Heart left ventricle (tissue), 16 donors: Measurements from ENCODE around the gene INO80E. TPM values are rescaled to one million over a fixed set of nuclear protein-coding genes. Genes with fewer than 3 reads are reported as not detected.

Source experiments
- ATAC-seq, 4 donors: fragments of 200-7000 bp; cut with Tn5 transposase; one replicate each; pipeline ENCODE4 v1.9.1; 2020 to 2022; ENCODE audit warnings: moderate library complexity in 4 of 4, mild to moderate bottlenecking in 3 of 4, moderate number of reproducible peaks in 1 of 4
- DNase-seq, 5 donors: peaks; one replicate each; pipeline ENCODE4 v3.0.0-alpha.2; 2020
- H3K27ac ChIP-seq, 12 donors: fragments of 200-600 bp; sonication (generic) in 4 of 12; one replicate each; pipeline versions ENCODE4 v1.5.0 to v1.8.0; 2016 to 2022; ENCODE audit warnings: mild to moderate bottlenecking in 2 of 12
- H3K27me3 ChIP-seq, 9 donors: fragments of 200-600 bp; sonication (generic) in 2 of 9; one replicate each; pipeline versions ENCODE4 v1.5.1 to v1.8.0; 2016 to 2022; ENCODE audit warnings: mild to moderate bottlenecking in 3 of 9
- H3K36me3 ChIP-seq, 9 donors: fragments of 200-600 bp; sonication (generic) in 2 of 9; one replicate each; pipeline versions ENCODE4 v1.5.0 to v1.8.0; 2018 to 2022; ENCODE audit warnings: mild to moderate bottlenecking in 2 of 9
- H3K4me1 ChIP-seq, 12 donors: fragments of 200-600 bp; sonication (generic) in 4 of 12; one replicate each; pipeline versions ENCODE4 v1.5.0 to v1.8.0; 2016 to 2022; ENCODE audit warnings: mild to moderate bottlenecking in 3 of 12
- H3K4me3 ChIP-seq, 12 donors: fragments of 200-600 bp; sonication (generic) in 4 of 12; one replicate each; pipeline versions ENCODE4 v1.5.0 to v1.8.0; 2017 to 2022; ENCODE audit warnings: mild to moderate bottlenecking in 9 of 12, moderate library complexity in 4 of 12
- H3K9me3 ChIP-seq, 12 donors: fragments of 200-600 bp; sonication (generic) in 4 of 12; one replicate each; pipeline versions ENCODE4 v1.5.0 to v1.8.0; 2016 to 2022; ENCODE audit warnings: mild to moderate bottlenecking in 1 of 12
- POLR2A ChIP-seq, 2 donors: fragments of 450-650 bp; IDR thresholded peaks; one replicate each; pipeline ENCODE4 v1.6.1; 2017; ENCODE audit warnings: antibody characterized with exemption in 2 of 2, mild to moderate bottlenecking in 2 of 2, moderate library complexity in 2 of 2
- WGBS, 4 donors: extraction: QIAGEN DNeasy Blood & Tissue Kit in 2 of 4; methylation state at CpG; one replicate each; pipeline versions ENCODE4 v1.1.5 to v1.1.7; 2013 to 2018; 5-methylcytosine and 5-hydroxymethylcytosine counted together
- intact Hi-C, 10 donors: fragments of 100-400 bp; cut with DNase I; formaldehyde crosslinking; loops; one replicate each; pipeline versions ENCODE4 v1.11.1 to v1.14.2; 2022
- polyA plus RNA-seq, 2 donors: library from polyadenylated mRNA; stranded (reverse); fragments of 200-250 nt; gene quantifications; one replicate each; pipeline ENCODE4 v1.2.3, GENCODE V29; 2013
- total RNA-seq, 9 donors: library from RNA; depleted of rRNA in 2 of 9; stranded (reverse); fragments of >200 nt in 2 of 9; fragmentation: NEBNext Ultra II Directional in 3 of 9; extraction: Animal tissue kit (Norgen Biotek cat#: 25700) in 3 of 9; gene quantifications; one replicate each; pipeline versions ENCODE4 v1.1.0 to v1.2.4, GENCODE V29; 2016 to 2023
- TF ChIP-seq, protein P1 (sequence below), 12 donors: fragments of 200-600 bp; sonication (generic) in 4 of 12; IDR thresholded peaks; one replicate each; pipeline versions ENCODE4 v1.5.0 to v1.8.0; 2018 to 2022; ENCODE audit warnings: antibody characterized with exemption in 12 of 12, mild to moderate bottlenecking in 5 of 12
- donor health status: ischemic (EF 13 %, LVEDD 7.1; RV severe dilation, severe dysfunction).
- donor health status: healthy with polysubstance abuse.
- donor health status: DM: no; HTN: yes; CAD: no.
- donor health status: DM: no; HTN: no; CAD: no.
- donor health status: ischemic (EF 25% LVEDD 6.9; RV normal size, moderate dysfunction).
- donor health status: ischemic (EF 25% LVEDD 5.7; RV mildly dilated, moderate dysfunction).
- donor health status: healthy.
- donor health status: DM: yes; HTN: yes; CAD: no.
- donor health status: ischemic (EF 35%, LVEDD 5.7; RV mildly dilated, moderate dysfunction).
- donor health status: nonischemic (EF 11% LVEDD 7.7; RV severe dilation, severe dysfunction).
- donor health status: DM: yes; HTN: yes; CAD: no.
- donor health status: PGD.
- donor health status: ischemic (EF 29% LVEDD 5.4; RV normal size, mild dysfunction).
- donor health status: nonischemic (EF 23%, LVEDD 6.1; RV moderate dilation, normal function).

The INO80E gene
- total and polyA plus RNA-seq, 11 donors: 27.6 to 71.5 (median 33.9) TPM

DNA sequence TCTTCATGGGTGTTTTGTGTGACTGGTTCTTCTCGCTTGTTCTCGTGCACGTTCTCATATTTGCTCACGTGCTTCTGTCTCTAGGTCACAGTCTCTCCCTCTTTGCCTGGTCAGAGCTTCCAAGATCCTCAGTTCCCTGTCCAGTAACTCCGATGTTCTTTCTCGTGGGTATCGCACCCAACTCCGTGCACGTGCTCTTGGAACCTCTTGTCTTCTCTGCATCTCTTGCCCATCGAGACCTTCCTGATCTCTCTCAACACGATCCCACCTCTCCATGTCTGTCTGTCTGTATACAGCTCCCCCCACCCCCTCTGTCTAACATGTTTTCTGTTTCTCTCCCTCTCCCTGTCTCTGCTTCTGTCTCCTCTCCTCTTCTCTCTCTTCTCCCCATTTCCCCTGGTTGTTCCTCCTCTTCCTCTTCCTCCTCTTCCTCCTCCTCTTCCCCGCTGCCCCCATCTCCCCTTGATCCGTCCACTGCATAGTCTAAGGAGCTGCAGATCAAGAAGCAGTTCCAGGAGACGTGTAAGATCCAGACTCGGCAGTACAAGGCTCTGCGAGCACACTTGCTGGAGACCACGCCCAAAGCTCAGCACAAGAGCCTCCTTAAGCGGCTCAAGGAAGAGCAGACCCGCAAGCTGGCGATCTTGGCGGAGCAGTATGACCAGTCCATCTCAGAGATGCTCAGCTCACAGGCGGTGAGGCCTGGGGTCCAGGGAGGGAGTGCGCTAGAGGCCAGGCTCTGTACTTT lies 6.8 kb upstream of the INO80E start:
- TF ChIP-seq POLR2A (IDR thresholded peaks at IDR 0.05): no peak
- TF ChIP-seq, protein P1, sequence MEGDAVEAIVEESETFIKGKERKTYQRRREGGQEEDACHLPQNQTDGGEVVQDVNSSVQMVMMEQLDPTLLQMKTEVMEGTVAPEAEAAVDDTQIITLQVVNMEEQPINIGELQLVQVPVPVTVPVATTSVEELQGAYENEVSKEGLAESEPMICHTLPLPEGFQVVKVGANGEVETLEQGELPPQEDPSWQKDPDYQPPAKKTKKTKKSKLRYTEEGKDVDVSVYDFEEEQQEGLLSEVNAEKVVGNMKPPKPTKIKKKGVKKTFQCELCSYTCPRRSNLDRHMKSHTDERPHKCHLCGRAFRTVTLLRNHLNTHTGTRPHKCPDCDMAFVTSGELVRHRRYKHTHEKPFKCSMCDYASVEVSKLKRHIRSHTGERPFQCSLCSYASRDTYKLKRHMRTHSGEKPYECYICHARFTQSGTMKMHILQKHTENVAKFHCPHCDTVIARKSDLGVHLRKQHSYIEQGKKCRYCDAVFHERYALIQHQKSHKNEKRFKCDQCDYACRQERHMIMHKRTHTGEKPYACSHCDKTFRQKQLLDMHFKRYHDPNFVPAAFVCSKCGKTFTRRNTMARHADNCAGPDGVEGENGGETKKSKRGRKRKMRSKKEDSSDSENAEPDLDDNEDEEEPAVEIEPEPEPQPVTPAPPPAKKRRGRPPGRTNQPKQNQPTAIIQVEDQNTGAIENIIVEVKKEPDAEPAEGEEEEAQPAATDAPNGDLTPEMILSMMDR (IDR thresholded peaks at IDR 0.05): no peak
- no peaks in the 10 kb centered on the region for H3K27me3 ChIP-seq
- DNase-seq: no peak
- no peak for ATAC-seq
- no peaks in the 10 kb centered on the region for H3K9me3 ChIP-seq
- H3K4me1 ChIP-seq: peaks cover 0 to 14% (median 3%) of the 10 kb centered on the region in 12 donors
- WGBS, 4 donors: 84 to 89% (median 86%) methylated on average over 23 of the region's 23 CpGs
- intact Hi-C loops: no loop called here
- peaks cover 6 to 97% (median 94%) of the 10 kb centered on the region in 9 donors for H3K36me3 ChIP-seq
- H3K4me3 ChIP-seq: no peak overlapping the region
- no peak overlapping the region for H3K27ac ChIP-seq

DNA sequence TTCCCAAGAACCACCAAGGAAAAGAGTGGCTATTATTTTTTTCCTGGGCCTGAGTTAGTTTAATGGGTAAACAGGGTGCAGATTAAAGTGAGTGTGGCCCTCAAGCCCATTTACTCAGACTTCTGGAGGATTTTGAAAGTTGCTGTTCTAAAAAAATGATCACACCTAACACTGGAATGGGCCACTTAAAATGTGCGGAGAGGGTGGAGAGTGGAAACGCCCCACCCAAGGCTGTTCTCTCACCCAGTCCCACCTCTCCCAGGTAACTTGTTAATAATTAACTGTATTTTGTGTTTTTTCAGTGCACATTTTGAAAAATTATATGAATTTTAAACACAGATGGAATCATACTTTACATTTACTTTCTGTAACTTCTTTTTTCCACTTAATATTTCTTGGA lies 6.0 kb upstream of the INO80E start:
- peaks cover 0 to 21% (median 10%) of the 10 kb centered on the region in 12 donors for H3K4me1 ChIP-seq
- H3K36me3 ChIP-seq: peaks cover 6 to 90% (median 87%) of the 10 kb centered on the region in 9 donors
- H3K9me3 ChIP-seq: no peaks in the 10 kb centered on the region
- intact Hi-C loops: loop anchor here in 3 of 10 donors (2.0 to 10.0 kb wide), 3 partner anchors 13 to 185 kb away; partner anchors contain the start of genes MAZ (in 1 of the 3), PAGR1 (in 1 of the 3) and PRRT2 (in 1 of the 3)
- H3K4me3 ChIP-seq: no peak overlapping the region
- TF ChIP-seq, protein P1 (IDR thresholded peaks at IDR 0.05): no peak
- TF ChIP-seq POLR2A (IDR thresholded peaks at IDR 0.05): no peak
- no peak for ATAC-seq
- no peaks in the 10 kb centered on the region for H3K27me3 ChIP-seq
- DNase-seq: no peak
- H3K27ac ChIP-seq: no peak overlapping the region
- 89 to 95% (median 93%) methylated on average over 2 of the region's 2 CpGs for WGBS, 4 donors

DNA sequence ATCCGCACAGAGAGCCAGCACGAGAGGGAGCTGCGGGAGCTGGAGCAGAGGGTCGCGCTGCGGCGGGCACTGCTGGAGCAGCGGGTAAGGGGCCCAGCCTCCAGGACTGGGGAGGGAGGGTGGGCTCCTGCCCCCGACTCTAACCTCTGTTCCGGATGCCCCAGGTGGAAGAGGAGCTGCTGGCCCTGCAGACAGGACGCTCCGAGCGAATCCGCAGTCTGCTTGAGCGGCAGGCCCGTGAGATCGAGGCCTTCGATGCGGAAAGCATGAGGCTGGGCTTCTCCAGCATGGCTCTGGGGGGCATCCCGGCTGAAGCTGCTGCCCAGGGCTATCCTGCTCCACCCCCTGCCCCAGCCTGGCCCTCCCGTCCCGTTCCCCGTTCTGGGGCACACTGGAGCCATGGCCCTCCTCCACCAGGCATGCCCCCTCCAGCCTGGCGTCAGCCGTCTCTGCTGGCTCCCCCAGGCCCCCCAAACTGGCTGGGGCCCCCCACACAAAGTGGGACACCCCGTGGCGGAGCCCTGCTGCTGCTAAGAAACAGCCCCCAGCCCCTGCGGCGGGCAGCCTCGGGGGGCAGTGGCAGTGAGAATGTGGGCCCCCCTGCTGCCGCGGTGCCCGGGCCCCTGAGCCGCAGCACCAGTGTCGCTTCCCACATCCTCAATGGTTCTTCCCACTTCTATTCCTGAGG lies 5.0 kb upstream of the INO80E start:
- Histone ChIP-seq H3K4me3 (no peak overlapping the region), H3K27me3 (no peaks in the 10 kb centered on the region), H3K27ac (peak overlapping the region in 1 of 12 donors; percentile 17), H3K4me1 (peaks cover 0 to 21% (median 11%) of the 10 kb centered on the region in 12 donors), H3K36me3 (peaks cover 0 to 80% (median 77%) of the 10 kb centered on the region in 9 donors), H3K9me3 (no peaks in the 10 kb centered on the region)
- TF ChIP-seq, protein P1 (IDR thresholded peaks at IDR 0.05): no peak
- no peak for TF ChIP-seq POLR2A (IDR thresholded peaks at IDR 0.05)
- WGBS, 4 donors: 92 to 97% (median 92%) methylated on average over 5 to 35 of the region's 35 CpGs
- DNase-seq: no peak
- intact Hi-C loops: loop anchor here in 3 of 10 donors (2.0 to 10.0 kb wide), 3 partner anchors 14 to 186 kb away; partner anchors contain the start of genes MAZ (in 1 of the 3), PAGR1 (in 1 of the 3) and PRRT2 (in 1 of the 3)
- no peak for ATAC-seq

DNA sequence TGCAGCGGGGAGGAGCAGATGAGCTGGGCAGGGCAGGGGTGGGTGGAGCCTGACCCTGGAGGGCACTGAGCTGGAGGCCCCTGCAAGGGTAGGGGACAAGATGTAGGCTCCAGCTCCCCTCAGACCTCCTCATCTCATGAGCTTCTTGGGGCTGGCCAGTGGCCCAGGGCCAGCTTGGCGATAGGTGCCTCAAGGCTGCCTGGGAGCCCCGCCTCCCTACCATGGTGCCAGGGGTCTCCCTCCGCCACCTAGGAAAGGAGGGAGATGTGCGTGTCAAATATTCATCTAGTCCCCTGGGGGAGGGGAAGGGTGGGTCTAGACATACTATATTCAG lies 4.5 kb upstream of the INO80E start:
- no peak for DNase-seq

More for the DNA sequence above, 4.5 kb upstream of the INO80E start:
- Histone ChIP-seq H3K27ac (peak overlapping the region in 1 of 12 donors; percentile 17), H3K4me3 (no peak overlapping the region), H3K9me3 (no peaks in the 10 kb centered on the region), H3K4me1 (peaks cover 0 to 23% (median 12%) of the 10 kb centered on the region in 12 donors), H3K36me3 (peaks cover 0 to 75% (median 72%) of the 10 kb centered on the region in 9 donors), H3K27me3 (no peaks in the 10 kb centered on the region)
- intact Hi-C loops: loop anchor here in 3 of 10 donors (2.0 to 10.0 kb wide), 3 partner anchors 15 to 187 kb away; partner anchors contain the start of genes MAZ (in 1 of the 3), PAGR1 (in 1 of the 3) and PRRT2 (in 1 of the 3)
- TF ChIP-seq, protein P1 (IDR thresholded peaks at IDR 0.05): no peak
- TF ChIP-seq POLR2A (IDR thresholded peaks at IDR 0.05): no peak
- no peak for ATAC-seq
- WGBS, 4 donors: 74 to 85% (median 79%) methylated on average over 5 of the region's 5 CpGs
